ENCODE data around the gene PBX3.

PBX3 gene

GRCh38 chr9:125889476-125890419 is 142.6 kb downstream of the PBX3 start:
- H3K36me3 Mint-ChIP-seq (ENCODE audit: low read depth), result no peaks in the 10 kb centered on the region
- no peak for TF ChIP-seq CTCF (IDR thresholded peaks at IDR 0.05)
- H3K4me3 Mint-ChIP-seq, result peak overlapping the region; percentile 92
- H3K4me1 Mint-ChIP-seq, result peaks cover 69% of the 10 kb centered on the region
- H3K27ac Mint-ChIP-seq, result peak overlapping the region; percentile 65
- H3K27me3 Mint-ChIP-seq (ENCODE audit: low read depth, poor library complexity), result peaks cover 21% of the 10 kb centered on the region
- DNase-seq, result peak; percentile 67
- no peaks in the 10 kb centered on the region for H3K9me3 Mint-ChIP-seq

GRCh38 chr9:125890826-125891225 is 143.7 kb downstream of the PBX3 start:
- peak overlapping the region; percentile 40 for H3K4me3 Mint-ChIP-seq
- TF ChIP-seq CTCF (IDR thresholded peaks at IDR 0.05), result no peak
- no peak overlapping the region for H3K27ac Mint-ChIP-seq
- peaks cover 21% of the 10 kb centered on the region for H3K27me3 Mint-ChIP-seq (ENCODE audit: low read depth, poor library complexity)
- no peak for DNase-seq
- no peaks in the 10 kb centered on the region for H3K9me3 Mint-ChIP-seq
- H3K36me3 Mint-ChIP-seq (ENCODE audit: low read depth), result no peaks in the 10 kb centered on the region
- peaks cover 61% of the 10 kb centered on the region for H3K4me1 Mint-ChIP-seq

- Mint-ChIP-seq H3K9me3 (no peaks in the 10 kb centered on the region), H3K27ac (no peak overlapping the region), H3K36me3 (ENCODE audit: low read depth) (no peaks in the 10 kb centered on the region), H3K4me3 (no peak overlapping the region), H3K4me1 (peaks cover 37% of the 10 kb centered on the region), H3K27me3 (ENCODE audit: low read depth, poor library complexity) (peaks cover 18% of the 10 kb centered on the region)
- no peak for DNase-seq
- no peak for TF ChIP-seq CTCF (IDR thresholded peaks at IDR 0.05)
Observed at GRCh38 chr9:125893277-125893676, 146.1 kb downstream of the PBX3 start.

- no peak for DNase-seq
- H3K9me3 Mint-ChIP-seq, result no peaks in the 10 kb centered on the region
- no peak for TF ChIP-seq CTCF (IDR thresholded peaks at IDR 0.05)
- peaks cover 8% of the 10 kb centered on the region for H3K27me3 Mint-ChIP-seq (ENCODE audit: low read depth, poor library complexity)
- no peak overlapping the region for H3K27ac Mint-ChIP-seq
- no peak overlapping the region for H3K4me3 Mint-ChIP-seq
- no peaks in the 10 kb centered on the region for H3K36me3 Mint-ChIP-seq (ENCODE audit: low read depth)
- peaks cover 24% of the 10 kb centered on the region for H3K4me1 Mint-ChIP-seq
Observed at GRCh38 chr9:125894566-125894965, 147.4 kb downstream of the PBX3 start.

DNA sequence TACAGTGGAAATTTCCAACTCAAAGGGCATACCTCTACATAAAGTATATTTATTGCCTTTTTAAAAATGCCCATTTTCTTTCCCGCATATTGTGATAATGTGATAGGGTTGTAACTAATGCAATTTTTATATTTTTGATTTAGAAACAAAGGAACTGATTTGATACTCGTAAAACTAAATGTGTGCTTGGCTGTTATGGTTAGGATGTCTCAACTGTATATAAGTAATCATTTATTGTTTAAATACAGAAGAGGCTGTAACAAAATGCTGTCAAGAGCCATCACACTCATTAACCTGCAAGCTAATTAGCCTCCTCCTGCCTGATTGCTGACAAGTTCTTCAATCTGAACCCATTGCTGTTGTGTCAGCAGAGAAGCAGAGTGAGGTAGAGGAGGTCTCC is 149.2 kb downstream of the PBX3 start:
- TF ChIP-seq CTCF (IDR thresholded peaks at IDR 0.05), result no peak
- DNase-seq, result no peak
- Mint-ChIP-seq H3K9me3 (no peaks in the 10 kb centered on the region), H3K27me3 (ENCODE audit: low read depth, poor library complexity) (peaks cover 7% of the 10 kb centered on the region), H3K4me3 (no peak overlapping the region), H3K36me3 (ENCODE audit: low read depth) (no peaks in the 10 kb centered on the region), H3K27ac (no peak overlapping the region), H3K4me1 (peaks cover 16% of the 10 kb centered on the region)

- no peak overlapping the region for H3K4me3 Mint-ChIP-seq
- TF ChIP-seq CTCF (IDR thresholded peaks at IDR 0.05), result no peak
- no peak overlapping the region for H3K27ac Mint-ChIP-seq
- H3K36me3 Mint-ChIP-seq (ENCODE audit: low read depth), result no peaks in the 10 kb centered on the region
- DNase-seq, result no peak
- peaks cover 21% of the 10 kb centered on the region for H3K4me1 Mint-ChIP-seq
- H3K9me3 Mint-ChIP-seq, result no peaks in the 10 kb centered on the region
- H3K27me3 Mint-ChIP-seq (ENCODE audit: low read depth, poor library complexity), result peaks cover 1% of the 10 kb centered on the region
Observed at GRCh38 chr9:125896964-125897363, 149.8 kb downstream of the PBX3 start.

Measured in nephron progenitor cell (in vitro differentiated cells).